ENCODE data around the gene MED15. TPM values are rescaled to one million over a fixed set of nuclear protein-coding genes. Genes with fewer than 3 reads are reported as not detected.

Gene MED15
- total RNA-seq, 4 donors from 2014 or later, result 34.0 to 54.1 (median 38.9) TPM

- 63% methylated on average over 6 of the region's 7 CpGs for WGBS
- H3K27ac ChIP-seq (replicated peaks in 1 of 4), result peak overlapping the region in 1 of 4 donors; percentile 30
- H3K27me3 ChIP-seq, result no peaks in the 10 kb centered on the region
- intact Hi-C loops (cut with DNase I), result no loop called here
- peaks cover 35 to 82% (median 78%) of the 10 kb centered on the region in 4 donors for H3K4me1 ChIP-seq
- no peak for TF ChIP-seq CTCF (IDR thresholded peaks at IDR 0.05)
- H3K9me3 ChIP-seq, result no peaks in the 10 kb centered on the region
- peaks cover 11 to 31% (median 25%) of the 10 kb centered on the region in 4 donors for H3K36me3 ChIP-seq
- DNase-seq (ENCODE audit: extremely low spot score), result no peak
- H3K4me3 ChIP-seq, result no peak overlapping the region
Observed at GRCh38 chr22:20520093-20520511, 12.7 kb downstream of the MED15 start.

- WGBS, result 83% methylated on average over 11 of the region's 11 CpGs
- H3K27me3 ChIP-seq, result no peaks in the 10 kb centered on the region
- peaks cover 37 to 90% (median 80%) of the 10 kb centered on the region in 4 donors for H3K4me1 ChIP-seq
- H3K27ac ChIP-seq (replicated peaks in 1 of 4), result no peak overlapping the region
- intact Hi-C loops (cut with DNase I), result no loop called here
- no peaks in the 10 kb centered on the region for H3K9me3 ChIP-seq
- peaks cover 11 to 31% (median 28%) of the 10 kb centered on the region in 4 donors for H3K36me3 ChIP-seq
- DNase-seq (ENCODE audit: extremely low spot score), result no peak
- no peak for TF ChIP-seq POLR2A (IDR thresholded peaks at IDR 0.05; ENCODE audit: low read depth)
- no peak for TF ChIP-seq POLR2AphosphoS5 (IDR thresholded peaks at IDR 0.05)
- TF ChIP-seq CTCF (IDR thresholded peaks at IDR 0.05), result no peak
- no peak for TF ChIP-seq EP300 (IDR thresholded peaks at IDR 0.05)
- H3K4me3 ChIP-seq, result no peak overlapping the region
Observed at GRCh38 chr22:20522134-20523004, 15.0 kb downstream of the MED15 start.

- no peak overlapping the region for H3K4me3 ChIP-seq
- H3K4me1 ChIP-seq, result peaks cover 31 to 88% (median 74%) of the 10 kb centered on the region in 4 donors
- no peaks in the 10 kb centered on the region for H3K9me3 ChIP-seq
- H3K36me3 ChIP-seq, result peaks cover 15 to 38% (median 30%) of the 10 kb centered on the region in 4 donors
- intact Hi-C loops (cut with DNase I), result no loop called here
- H3K27ac ChIP-seq (replicated peaks in 1 of 4), result peak overlapping the region in 1 of 4 donors; percentile 36
- no peak for TF ChIP-seq POLR2AphosphoS5 (IDR thresholded peaks at IDR 0.05)
- TF ChIP-seq EP300 (IDR thresholded peaks at IDR 0.05), result no peak
- no peak for TF ChIP-seq CTCF (IDR thresholded peaks at IDR 0.05)
- TF ChIP-seq POLR2A (IDR thresholded peaks at IDR 0.05; ENCODE audit: low read depth), result no peak
- H3K27me3 ChIP-seq, result no peaks in the 10 kb centered on the region
- no peak for DNase-seq (ENCODE audit: extremely low spot score)
- 56% methylated on average over 4 of the region's 7 CpGs for WGBS
Observed at GRCh38 chr22:20523086-20523983, 15.9 kb downstream of the MED15 start.

- DNase-seq (ENCODE audit: extremely low spot score), result no peak
- no peak overlapping the region for H3K4me3 ChIP-seq
- intact Hi-C loops (cut with DNase I), result no loop called here
- TF ChIP-seq EP300 (IDR thresholded peaks at IDR 0.05), result no peak
- no peak for TF ChIP-seq POLR2A (IDR thresholded peaks at IDR 0.05; ENCODE audit: low read depth)
- TF ChIP-seq CTCF (IDR thresholded peaks at IDR 0.05), result no peak
- TF ChIP-seq POLR2AphosphoS5 (IDR thresholded peaks at IDR 0.05), result no peak
- H3K27ac ChIP-seq (replicated peaks in 1 of 4), result no peak overlapping the region
- 8% methylated on average over 1 of the region's 1 CpG for WGBS
- H3K9me3 ChIP-seq, result no peaks in the 10 kb centered on the region
- no peaks in the 10 kb centered on the region for H3K27me3 ChIP-seq
- H3K36me3 ChIP-seq, result peaks cover 15 to 39% (median 31%) of the 10 kb centered on the region in 4 donors
- H3K4me1 ChIP-seq, result peaks cover 33 to 81% (median 69%) of the 10 kb centered on the region in 4 donors
Observed at GRCh38 chr22:20524004-20524481, 16.6 kb downstream of the MED15 start.

Data from esophagus muscularis mucosa (tissue), 4 donors.